SH-SY5Y (cell line): Measurements from ENCODE around the gene TCF12.

ENCODE experiments used
- GATA2 ChIP-seq: IDR thresholded peaks from 2 replicates; pipeline ENCODE4 v1.6.1; 2011; ENCODE audit warnings: mild to moderate bottlenecking, low read depth, low read length
- GATA3 ChIP-seq: IDR thresholded peaks from 2 replicates; pipeline ENCODE4 v1.6.1; 2011; ENCODE audit warnings: low read depth, mild to moderate bottlenecking, low read length, moderate library complexity

DNA sequence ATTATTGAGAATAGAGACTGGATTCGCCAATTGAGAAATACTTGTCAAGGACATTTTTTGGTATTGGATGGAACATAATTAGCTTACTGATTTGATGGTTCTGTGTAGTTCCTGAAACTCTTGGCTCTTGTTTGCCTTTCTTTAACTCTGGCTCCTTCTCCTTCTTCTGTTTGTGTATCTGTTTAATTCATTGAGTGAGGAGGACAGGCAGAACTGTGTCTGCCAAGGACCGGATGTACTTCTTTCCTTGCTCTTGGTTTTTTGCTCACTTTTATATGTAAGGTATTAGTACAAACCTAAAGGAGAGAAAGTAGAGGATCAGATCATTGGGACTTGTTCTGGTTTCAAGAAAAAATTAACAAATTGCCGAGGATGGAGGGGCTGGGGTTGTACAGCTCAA lies 48.9 kb downstream of the TCF12 start:
- no peak for TF ChIP-seq GATA3
- no peak for TF ChIP-seq GATA2
